ENCODE data around the gene RPP25.

The RPP25 gene

DNA sequence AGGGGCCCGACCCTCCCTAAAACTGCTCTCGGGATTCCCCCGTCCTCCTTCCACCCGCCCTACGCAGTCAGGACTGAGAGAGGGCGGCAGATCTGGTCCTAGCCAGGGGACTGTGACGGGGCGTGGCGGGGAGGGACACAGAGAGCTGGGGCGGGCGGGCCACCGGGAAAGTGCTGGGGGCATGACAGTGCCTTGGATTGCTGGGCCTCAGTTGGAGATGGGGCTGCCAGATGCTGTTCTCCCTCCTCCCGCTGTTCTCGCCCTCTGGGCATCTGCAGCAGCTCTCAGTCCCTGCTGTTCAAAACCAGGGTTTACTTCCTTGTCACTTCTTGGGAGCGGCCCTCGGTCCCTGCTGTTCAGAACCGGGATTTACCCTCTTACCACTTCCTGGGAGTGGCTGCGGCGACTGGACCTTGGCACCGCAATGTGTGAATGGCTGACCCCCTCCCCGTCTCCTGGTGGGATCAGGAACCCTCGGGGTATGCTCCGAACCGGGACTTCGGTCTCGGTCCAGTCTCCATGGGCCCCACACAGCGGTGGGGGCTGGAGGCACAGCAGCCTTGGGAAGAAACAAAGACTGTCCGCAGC lies 1.8 kb upstream of the RPP25 start:
- H3K27ac ChIP-seq, result no peak overlapping the region
- TF ChIP-seq, protein P1, sequence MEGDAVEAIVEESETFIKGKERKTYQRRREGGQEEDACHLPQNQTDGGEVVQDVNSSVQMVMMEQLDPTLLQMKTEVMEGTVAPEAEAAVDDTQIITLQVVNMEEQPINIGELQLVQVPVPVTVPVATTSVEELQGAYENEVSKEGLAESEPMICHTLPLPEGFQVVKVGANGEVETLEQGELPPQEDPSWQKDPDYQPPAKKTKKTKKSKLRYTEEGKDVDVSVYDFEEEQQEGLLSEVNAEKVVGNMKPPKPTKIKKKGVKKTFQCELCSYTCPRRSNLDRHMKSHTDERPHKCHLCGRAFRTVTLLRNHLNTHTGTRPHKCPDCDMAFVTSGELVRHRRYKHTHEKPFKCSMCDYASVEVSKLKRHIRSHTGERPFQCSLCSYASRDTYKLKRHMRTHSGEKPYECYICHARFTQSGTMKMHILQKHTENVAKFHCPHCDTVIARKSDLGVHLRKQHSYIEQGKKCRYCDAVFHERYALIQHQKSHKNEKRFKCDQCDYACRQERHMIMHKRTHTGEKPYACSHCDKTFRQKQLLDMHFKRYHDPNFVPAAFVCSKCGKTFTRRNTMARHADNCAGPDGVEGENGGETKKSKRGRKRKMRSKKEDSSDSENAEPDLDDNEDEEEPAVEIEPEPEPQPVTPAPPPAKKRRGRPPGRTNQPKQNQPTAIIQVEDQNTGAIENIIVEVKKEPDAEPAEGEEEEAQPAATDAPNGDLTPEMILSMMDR (conservative IDR thresholded peaks at IDR 0.05), result no peak

DNA sequence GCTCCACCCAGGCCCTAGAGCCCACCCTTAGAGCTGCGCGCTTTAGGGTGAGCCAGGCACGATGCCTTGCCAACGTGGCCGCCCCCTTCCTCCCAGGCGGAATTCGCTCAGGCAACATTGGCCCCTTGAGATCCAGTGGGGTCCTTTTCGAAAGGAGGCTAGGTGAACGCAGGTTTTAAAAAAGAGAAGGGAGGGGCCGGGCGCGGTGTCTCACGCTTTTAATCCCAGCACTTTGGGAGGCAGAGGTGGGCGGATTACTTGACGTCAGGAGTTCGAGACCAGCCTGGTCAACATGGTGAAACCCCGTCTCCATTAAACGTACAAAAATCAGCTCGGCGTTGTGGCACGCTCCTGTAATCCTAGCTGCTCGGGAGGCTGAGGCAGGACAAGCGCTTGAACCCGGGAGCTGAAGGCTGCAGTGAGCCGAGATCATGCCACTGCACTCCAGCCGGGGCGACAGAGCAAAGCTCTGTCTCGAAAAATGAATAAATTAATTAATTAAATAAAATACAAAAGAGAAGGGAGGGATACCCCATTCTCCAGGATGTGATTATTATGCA lies 984 bp upstream of the RPP25 start:
- peak overlapping the region; percentile 80 for H3K27ac ChIP-seq

DNA sequence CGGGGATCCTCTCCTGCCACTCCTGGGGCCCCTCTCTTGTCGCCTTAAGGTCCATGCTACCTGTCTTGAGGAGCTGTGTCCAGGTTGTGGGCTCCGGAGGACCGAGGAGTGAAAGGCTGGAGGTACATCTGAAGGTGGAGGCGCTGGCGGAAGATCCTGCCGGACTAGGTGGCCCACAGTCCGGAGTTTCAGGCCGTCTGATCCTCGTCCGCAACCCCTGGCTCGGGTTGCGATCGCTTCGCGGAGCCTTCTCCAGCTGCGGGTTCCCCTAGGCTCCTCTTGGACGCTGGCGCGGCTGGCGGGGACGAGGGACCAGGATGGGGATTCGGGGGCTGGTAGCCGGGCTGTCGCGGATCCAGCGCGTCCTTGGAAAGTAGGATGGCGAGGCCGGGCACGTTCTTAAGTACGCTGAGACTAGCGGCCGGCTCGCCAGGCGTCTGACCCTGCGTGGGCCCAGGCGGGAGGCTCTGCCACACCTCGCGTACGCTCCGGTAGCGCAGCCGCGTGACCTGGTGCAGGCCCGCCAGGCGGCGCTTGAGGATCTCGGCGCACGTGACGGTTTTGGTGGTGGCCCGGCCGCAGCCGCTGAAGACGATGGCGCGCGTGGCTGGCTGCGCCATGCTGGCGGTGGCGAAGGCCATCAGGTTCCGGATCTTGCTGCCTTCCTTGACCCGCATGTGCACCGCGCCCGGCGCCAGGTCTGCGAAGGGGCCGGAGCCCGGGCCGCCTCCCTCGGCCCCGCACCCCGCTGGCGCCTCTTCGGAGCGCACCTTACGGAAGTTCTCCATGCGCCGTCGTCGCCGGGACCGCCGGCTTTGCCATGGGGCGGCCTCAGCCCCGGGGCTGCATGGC lies 550 bp downstream of the RPP25 start:
- TF ChIP-seq, protein P1 (conservative IDR thresholded peaks at IDR 0.05), result peak; percentile 22; the same call in 1 of the 2 replicates
- peak overlapping the region; percentile 80 for H3K27ac ChIP-seq

More for the DNA sequence above, 984 bp upstream of the RPP25 start:
- TF ChIP-seq, protein P1 (conservative IDR thresholded peaks at IDR 0.05), result no peak

DNA sequence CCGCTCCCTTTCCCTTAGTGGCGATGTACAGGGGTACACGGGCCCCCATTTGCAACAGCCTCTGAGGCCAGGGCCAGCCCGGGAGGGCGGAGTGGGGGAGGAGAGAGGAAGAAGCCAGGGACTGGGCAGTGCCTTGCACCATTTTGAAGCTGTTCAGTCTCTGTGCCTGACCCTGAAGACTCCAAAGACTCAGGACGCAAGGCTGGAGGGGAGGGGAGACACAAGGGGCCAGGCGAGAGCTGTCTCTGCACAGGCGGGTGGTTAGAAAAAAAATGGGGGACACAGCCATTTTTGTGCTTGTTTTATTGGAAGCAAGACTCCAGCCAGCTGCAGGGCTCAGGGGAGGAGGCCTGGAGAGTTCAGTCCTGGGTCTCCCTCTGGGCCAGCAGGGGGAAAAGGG lies 1.6 kb downstream of the RPP25 start:
- TF ChIP-seq, protein P1 (conservative IDR thresholded peaks at IDR 0.05), result no peak
- H3K27ac ChIP-seq, result no peak overlapping the region

DNA sequence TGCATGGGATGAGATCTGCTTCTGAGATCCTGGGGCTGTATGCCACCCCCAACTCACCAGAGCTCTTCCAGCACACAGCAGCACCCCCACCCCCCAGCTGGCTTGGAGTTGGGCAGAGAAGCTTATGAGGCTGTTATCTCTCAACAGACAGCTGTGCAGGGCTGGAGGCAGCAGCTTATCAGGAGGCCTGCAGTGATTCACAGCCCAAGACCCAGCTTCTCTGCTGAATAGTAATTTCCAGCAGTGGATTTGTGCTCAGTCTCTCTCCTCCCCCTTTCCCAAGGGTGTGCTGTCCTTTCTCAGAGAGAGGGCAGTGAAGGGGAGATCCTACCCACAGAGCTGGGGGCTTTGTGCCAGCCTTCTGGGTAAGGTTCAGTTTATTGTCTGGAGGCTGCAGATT lies 2.1 kb downstream of the RPP25 start:
- H3K27ac ChIP-seq, result no peak overlapping the region
- TF ChIP-seq, protein P1 (conservative IDR thresholded peaks at IDR 0.05), result no peak

DNA sequence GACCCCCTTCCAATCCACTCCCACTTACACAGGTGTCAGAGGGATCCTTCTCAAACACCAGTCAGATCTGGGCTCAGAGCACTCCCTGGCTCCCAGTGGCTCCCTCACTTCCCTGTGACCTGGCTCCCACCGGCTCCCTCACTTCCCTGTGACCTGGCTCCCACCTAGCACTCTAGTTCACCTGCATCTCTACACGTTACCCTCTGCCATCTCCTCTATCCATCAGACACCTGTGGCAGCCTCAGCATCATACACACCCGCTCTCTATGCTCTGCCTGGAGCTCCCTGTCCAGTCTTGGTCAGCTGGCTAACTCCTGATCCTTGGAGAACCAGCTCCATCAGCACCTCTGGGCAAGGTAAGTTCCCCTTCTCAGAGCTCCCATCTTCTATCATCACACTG lies 5.6 kb downstream of the RPP25 start:
- TF ChIP-seq, protein P1 (conservative IDR thresholded peaks at IDR 0.05), result no peak
- no peak overlapping the region for H3K27ac ChIP-seq

Data from VCaP (cell line).